ENCODE results near the gene ME1. TPM values are rescaled to one million over a fixed set of nuclear protein-coding genes. Genes with fewer than 3 reads are reported as not detected.

The ME1 gene
- total and polyA plus RNA-seq, 2 experiments from 2014 or later: 19.0 to 19.7 TPM

DNA sequence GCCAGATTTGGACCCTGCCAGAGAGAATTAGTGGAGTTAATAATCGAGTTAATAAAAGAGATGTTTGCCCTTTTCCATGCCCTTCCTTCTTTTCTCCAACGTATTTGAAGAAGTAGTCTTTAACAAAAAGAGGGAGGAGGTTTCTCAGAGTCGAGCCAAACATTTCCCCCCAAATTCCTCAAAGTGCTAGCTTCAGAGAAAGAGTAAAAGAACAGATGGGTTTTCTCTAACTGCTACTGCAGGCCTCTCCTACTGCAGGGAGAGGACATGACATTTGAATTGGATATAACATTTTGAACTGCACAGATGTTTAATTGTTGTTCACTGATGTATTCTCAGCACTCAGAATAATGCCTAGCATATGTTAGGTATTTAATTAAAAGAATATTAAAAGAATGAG is 212.2 kb downstream of the ME1 start:
- 76% methylated on average over 3 of the region's 3 CpGs for WGBS (ENCODE audit: low lambda C conversion rate, missing lambda C conversion rate)
- no peak overlapping the region for H2AFZ ChIP-seq
- H3K9me2 ChIP-seq (replicated peaks; ENCODE audit: insufficient read depth): no peaks in the 10 kb centered on the region
- H3K9me3 ChIP-seq (ENCODE audit: low read depth): no peaks in the 10 kb centered on the region
- H4K20me1 ChIP-seq (ENCODE audit: insufficient read depth, poor library complexity, severe bottlenecking): no peaks in the 10 kb centered on the region
- H3K79me2 ChIP-seq: no peaks in the 10 kb centered on the region
- H3K27me3 ChIP-seq: no peaks in the 10 kb centered on the region
- DNase-seq (ENCODE audit: low spot score): no peak
- TF ChIP-seq EZH2phosphoT487 (IDR thresholded peaks at IDR 0.05; ENCODE audit: low read depth, severe bottlenecking, unreplicated experiment): no peak
- no peak for TF ChIP-seq EZH2 (IDR thresholded peaks at IDR 0.05; ENCODE audit: borderline replicate concordance)
- TF ChIP-seq, protein P1, sequence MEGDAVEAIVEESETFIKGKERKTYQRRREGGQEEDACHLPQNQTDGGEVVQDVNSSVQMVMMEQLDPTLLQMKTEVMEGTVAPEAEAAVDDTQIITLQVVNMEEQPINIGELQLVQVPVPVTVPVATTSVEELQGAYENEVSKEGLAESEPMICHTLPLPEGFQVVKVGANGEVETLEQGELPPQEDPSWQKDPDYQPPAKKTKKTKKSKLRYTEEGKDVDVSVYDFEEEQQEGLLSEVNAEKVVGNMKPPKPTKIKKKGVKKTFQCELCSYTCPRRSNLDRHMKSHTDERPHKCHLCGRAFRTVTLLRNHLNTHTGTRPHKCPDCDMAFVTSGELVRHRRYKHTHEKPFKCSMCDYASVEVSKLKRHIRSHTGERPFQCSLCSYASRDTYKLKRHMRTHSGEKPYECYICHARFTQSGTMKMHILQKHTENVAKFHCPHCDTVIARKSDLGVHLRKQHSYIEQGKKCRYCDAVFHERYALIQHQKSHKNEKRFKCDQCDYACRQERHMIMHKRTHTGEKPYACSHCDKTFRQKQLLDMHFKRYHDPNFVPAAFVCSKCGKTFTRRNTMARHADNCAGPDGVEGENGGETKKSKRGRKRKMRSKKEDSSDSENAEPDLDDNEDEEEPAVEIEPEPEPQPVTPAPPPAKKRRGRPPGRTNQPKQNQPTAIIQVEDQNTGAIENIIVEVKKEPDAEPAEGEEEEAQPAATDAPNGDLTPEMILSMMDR (IDR thresholded peaks at IDR 0.05; ENCODE audit: poor library complexity): no peak
- no peaks in the 10 kb centered on the region for H3K4me1 ChIP-seq (ENCODE audit: insufficient read depth)
- no peaks in the 10 kb centered on the region for H3K36me3 ChIP-seq (replicated peaks; ENCODE audit: insufficient read depth, low read depth)
- H3K4me2 ChIP-seq: no peak overlapping the region
- no peak overlapping the region for H3K4me3 ChIP-seq
- no peak overlapping the region for H3K27ac ChIP-seq

GRCh38 chr6:83216806-83217205 is 214.0 kb downstream of the ME1 start:
- H3K9me3 ChIP-seq (ENCODE audit: low read depth): no peaks in the 10 kb centered on the region
- H2AFZ ChIP-seq: no peak overlapping the region
- no peaks in the 10 kb centered on the region for H3K36me3 ChIP-seq (replicated peaks; ENCODE audit: insufficient read depth, low read depth)
- no peak overlapping the region for H3K4me3 ChIP-seq
- no peaks in the 10 kb centered on the region for H3K9me2 ChIP-seq (replicated peaks; ENCODE audit: insufficient read depth)
- H3K79me2 ChIP-seq: no peaks in the 10 kb centered on the region
- H3K4me2 ChIP-seq: no peak overlapping the region
- TF ChIP-seq EZH2phosphoT487 (IDR thresholded peaks at IDR 0.05; ENCODE audit: low read depth, severe bottlenecking, unreplicated experiment): no peak
- TF ChIP-seq EZH2 (IDR thresholded peaks at IDR 0.05; ENCODE audit: borderline replicate concordance): no peak
- TF ChIP-seq, protein P1 (IDR thresholded peaks at IDR 0.05; ENCODE audit: poor library complexity): no peak
- H4K20me1 ChIP-seq (ENCODE audit: insufficient read depth, poor library complexity, severe bottlenecking): no peaks in the 10 kb centered on the region
- H3K27ac ChIP-seq: no peak overlapping the region
- DNase-seq (ENCODE audit: low spot score): no peak
- no peaks in the 10 kb centered on the region for H3K4me1 ChIP-seq (ENCODE audit: insufficient read depth)
- H3K27me3 ChIP-seq: no peaks in the 10 kb centered on the region

DNA sequence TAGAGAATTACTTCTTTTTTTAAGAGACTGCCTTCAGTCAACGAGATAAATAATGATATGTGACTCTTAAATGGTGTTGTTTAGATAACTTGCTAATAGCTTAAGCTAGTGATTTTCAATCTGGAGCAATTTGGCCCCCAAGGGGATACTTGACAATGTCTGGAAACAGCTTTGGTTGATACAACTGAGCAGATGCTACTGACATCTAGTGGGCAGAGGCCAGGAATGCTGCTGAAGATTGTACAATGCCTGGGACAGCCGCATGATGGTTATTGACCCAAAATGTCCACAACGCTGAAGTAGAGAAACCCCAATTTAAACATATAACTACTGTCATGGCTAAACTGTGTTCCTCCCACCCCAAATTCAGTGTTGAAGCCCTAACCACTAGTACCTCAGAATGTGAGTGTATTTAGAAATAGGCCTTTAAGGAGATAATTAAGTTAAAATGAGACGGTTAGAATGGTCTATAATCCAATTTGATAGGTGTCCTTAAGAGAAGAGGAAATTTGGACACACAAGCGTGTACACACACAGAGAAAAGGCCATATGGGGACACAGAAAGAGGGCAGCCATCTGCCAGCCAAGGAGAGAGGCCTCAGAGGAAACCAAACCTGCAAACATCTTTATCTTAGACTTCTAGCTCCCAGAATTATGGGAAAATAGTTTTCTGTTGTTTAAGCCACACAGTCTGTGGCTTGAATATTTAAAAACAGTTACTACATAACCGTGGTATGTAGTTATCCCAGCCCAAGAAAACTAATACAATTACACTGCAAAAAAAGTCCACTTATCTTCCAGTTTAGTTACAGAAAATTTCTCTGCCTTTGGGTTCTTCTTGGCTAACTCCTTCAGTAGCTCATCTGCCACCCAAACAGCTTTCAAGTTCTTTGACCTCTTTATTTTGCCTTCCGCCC is 215.5 kb downstream of the ME1 start:
- no peaks in the 10 kb centered on the region for H3K4me1 ChIP-seq (ENCODE audit: insufficient read depth)
- H3K27me3 ChIP-seq: no peaks in the 10 kb centered on the region
- no peaks in the 10 kb centered on the region for H3K9me2 ChIP-seq (replicated peaks; ENCODE audit: insufficient read depth)
- no peak overlapping the region for H3K27ac ChIP-seq
- no peaks in the 10 kb centered on the region for H3K79me2 ChIP-seq
- H2AFZ ChIP-seq: no peak overlapping the region
- H4K20me1 ChIP-seq (ENCODE audit: insufficient read depth, poor library complexity, severe bottlenecking): no peaks in the 10 kb centered on the region
- H3K4me3 ChIP-seq: no peak overlapping the region
- no peaks in the 10 kb centered on the region for H3K36me3 ChIP-seq (replicated peaks; ENCODE audit: insufficient read depth, low read depth)
- WGBS (ENCODE audit: low lambda C conversion rate, missing lambda C conversion rate): 39% methylated on average over 7 of the region's 7 CpGs
- TF ChIP-seq, protein P1 (IDR thresholded peaks at IDR 0.05; ENCODE audit: poor library complexity): peak; percentile 93
- TF ChIP-seq EZH2phosphoT487 (IDR thresholded peaks at IDR 0.05; ENCODE audit: low read depth, severe bottlenecking, unreplicated experiment): no peak
- DNase-seq (ENCODE audit: low spot score): peak; percentile 77
- H3K9me3 ChIP-seq (ENCODE audit: low read depth): no peaks in the 10 kb centered on the region
- H3K4me2 ChIP-seq: no peak overlapping the region
